ENCODE measurements around the gene ATP5F1C. TPM values are rescaled to one million over a fixed set of nuclear protein-coding genes. Genes with fewer than 3 reads are reported as not detected.

ATP5F1C gene
- total and polyA plus RNA-seq, 2 experiments from 2014 or later, result 332 to 537 TPM

- Mint-ChIP-seq H3K4me3 (no peak overlapping the region), H3K36me3 (ENCODE audit: low read depth) (peaks cover 71% of the 10 kb centered on the region), H3K4me1 (no peaks in the 10 kb centered on the region), H3K9me3 (no peaks in the 10 kb centered on the region), H3K27ac (no peak overlapping the region), H3K27me3 (ENCODE audit: insufficient read depth, low read depth, poor library complexity) (no peaks in the 10 kb centered on the region)
- Histone ChIP-seq H2AFZ (no peak overlapping the region), H3K27ac (ENCODE audit: low read depth) (no peak overlapping the region), H4K20me1 (replicated peaks; ENCODE audit: insufficient read depth) (no peaks in the 10 kb centered on the region; the same call in 1 of the 2 replicates), H3K4me1 (ENCODE audit: insufficient read depth) (no peaks in the 10 kb centered on the region), H3K4me2 (no peak overlapping the region), H3K79me2 (replicated peaks; ENCODE audit: insufficient read depth) (no peaks in the 10 kb centered on the region), H3K4me3 (no peak overlapping the region), H3F3A (replicated peaks; ENCODE audit: low read depth) (no peaks in the 10 kb centered on the region), H3K36me3 (ENCODE audit: insufficient read depth) (peaks cover 42% of the 10 kb centered on the region), H3K27me3 (ENCODE audit: insufficient read depth) (no peaks in the 10 kb centered on the region), H3K9me2 (ENCODE audit: insufficient read depth) (no peaks in the 10 kb centered on the region)
- no peak for TF ChIP-seq POLR2AphosphoS5 (IDR thresholded peaks at IDR 0.05; ENCODE audit: low read depth)
- TF ChIP-seq, protein P1, sequence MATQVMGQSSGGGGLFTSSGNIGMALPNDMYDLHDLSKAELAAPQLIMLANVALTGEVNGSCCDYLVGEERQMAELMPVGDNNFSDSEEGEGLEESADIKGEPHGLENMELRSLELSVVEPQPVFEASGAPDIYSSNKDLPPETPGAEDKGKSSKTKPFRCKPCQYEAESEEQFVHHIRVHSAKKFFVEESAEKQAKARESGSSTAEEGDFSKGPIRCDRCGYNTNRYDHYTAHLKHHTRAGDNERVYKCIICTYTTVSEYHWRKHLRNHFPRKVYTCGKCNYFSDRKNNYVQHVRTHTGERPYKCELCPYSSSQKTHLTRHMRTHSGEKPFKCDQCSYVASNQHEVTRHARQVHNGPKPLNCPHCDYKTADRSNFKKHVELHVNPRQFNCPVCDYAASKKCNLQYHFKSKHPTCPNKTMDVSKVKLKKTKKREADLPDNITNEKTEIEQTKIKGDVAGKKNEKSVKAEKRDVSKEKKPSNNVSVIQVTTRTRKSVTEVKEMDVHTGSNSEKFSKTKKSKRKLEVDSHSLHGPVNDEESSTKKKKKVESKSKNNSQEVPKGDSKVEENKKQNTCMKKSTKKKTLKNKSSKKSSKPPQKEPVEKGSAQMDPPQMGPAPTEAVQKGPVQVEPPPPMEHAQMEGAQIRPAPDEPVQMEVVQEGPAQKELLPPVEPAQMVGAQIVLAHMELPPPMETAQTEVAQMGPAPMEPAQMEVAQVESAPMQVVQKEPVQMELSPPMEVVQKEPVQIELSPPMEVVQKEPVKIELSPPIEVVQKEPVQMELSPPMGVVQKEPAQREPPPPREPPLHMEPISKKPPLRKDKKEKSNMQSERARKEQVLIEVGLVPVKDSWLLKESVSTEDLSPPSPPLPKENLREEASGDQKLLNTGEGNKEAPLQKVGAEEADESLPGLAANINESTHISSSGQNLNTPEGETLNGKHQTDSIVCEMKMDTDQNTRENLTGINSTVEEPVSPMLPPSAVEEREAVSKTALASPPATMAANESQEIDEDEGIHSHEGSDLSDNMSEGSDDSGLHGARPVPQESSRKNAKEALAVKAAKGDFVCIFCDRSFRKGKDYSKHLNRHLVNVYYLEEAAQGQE (IDR thresholded peaks at IDR 0.05; ENCODE audit: unreplicated experiment), result no peak
- no peak for TF ChIP-seq ZNF114 (CRISPR knock-in tag; IDR thresholded peaks at IDR 0.05)
- TF ChIP-seq ZNF462 (CRISPR knock-in tag; IDR thresholded peaks at IDR 0.05), result no peak
- TF ChIP-seq JUNB (IDR thresholded peaks at IDR 0.05; ENCODE audit: unreplicated experiment), result no peak
- ATAC-seq (no peak), DNase-seq (ENCODE audit: low spot score) (no peak)
Measured at GRCh38 chr10:7763929-7764328, 24.0 kb upstream of the ATP5F1C start.

All from GM23338 (cell line).